Nephron (organoid): ENCODE results near the gene DACT2.
A peak's percentile ranks its signal among the peaks of the same experiment; 100 is the strongest.
"Not testable (repeated sequence)": the region's sequence is repeated elsewhere in the genome, so short reads cannot be mapped to it uniquely, and the experiment has no call there.

Experiments used
- H3K27ac Mint-ChIP-seq, 3 experiments: 2 replicates each; pipeline ENCODE4 v1.8.0; 2020; ENCODE audit warnings: mixed read lengths in 3 of 3, mild to moderate bottlenecking in 2 of 3, moderate library complexity in 1 of 3
- H3K27me3 Mint-ChIP-seq: 2 replicates; pipeline ENCODE4 v1.8.0; 2021; ENCODE audit warnings: low read depth, mild to moderate bottlenecking, moderate library complexity, mixed read lengths
- H3K36me3 Mint-ChIP-seq: 2 replicates; pipeline ENCODE4 v1.8.0; 2020; ENCODE audit warnings: low read depth, mixed read lengths
- H3K4me1 Mint-ChIP-seq: 2 replicates; pipeline ENCODE4 v1.8.0; 2020; ENCODE audit warnings: mixed read lengths
- H3K4me3 Mint-ChIP-seq, 3 experiments: 2 replicates each; pipeline ENCODE4 v1.8.0; 2020; ENCODE audit warnings: mild to moderate bottlenecking in 3 of 3, mixed read lengths in 3 of 3, moderate library complexity in 2 of 3
- H3K9me3 Mint-ChIP-seq: 2 replicates; pipeline ENCODE4 v1.8.0; 2020; ENCODE audit warnings: mixed read lengths
- TF ChIP-seq, protein P1 (sequence below), 3 experiments: fragments of 200-600 bp; sonication (generic); IDR thresholded peaks; one replicate each; pipeline ENCODE4 v1.5.0; 2021; ENCODE audit warnings: antibody characterized with exemption in 3 of 3; ENCODE audit not compliant: unreplicated experiment in 3 of 3

DACT2 gene

DNA sequence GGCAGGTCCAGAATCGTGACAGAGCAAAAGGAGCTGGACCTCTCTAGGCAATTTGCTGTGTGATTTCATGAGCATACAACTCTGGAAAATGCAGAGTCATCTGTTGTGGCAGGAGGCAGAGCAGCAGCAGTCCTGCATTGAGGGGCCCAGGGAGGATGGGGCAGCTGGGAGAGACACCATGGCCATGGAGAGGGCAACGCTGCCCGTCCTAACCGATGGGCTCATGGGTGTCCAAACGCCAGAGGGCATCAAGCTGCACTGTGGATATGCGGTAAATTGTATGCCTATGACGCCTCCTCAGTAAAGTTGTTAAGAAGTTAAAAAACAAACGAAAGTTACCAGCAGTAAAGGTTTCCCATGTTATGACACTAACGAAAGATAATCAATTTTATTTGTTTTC, 42.2 kb upstream of the DACT2 start:
- no peak overlapping the region for H3K27ac Mint-ChIP-seq
- TF ChIP-seq, protein P1, sequence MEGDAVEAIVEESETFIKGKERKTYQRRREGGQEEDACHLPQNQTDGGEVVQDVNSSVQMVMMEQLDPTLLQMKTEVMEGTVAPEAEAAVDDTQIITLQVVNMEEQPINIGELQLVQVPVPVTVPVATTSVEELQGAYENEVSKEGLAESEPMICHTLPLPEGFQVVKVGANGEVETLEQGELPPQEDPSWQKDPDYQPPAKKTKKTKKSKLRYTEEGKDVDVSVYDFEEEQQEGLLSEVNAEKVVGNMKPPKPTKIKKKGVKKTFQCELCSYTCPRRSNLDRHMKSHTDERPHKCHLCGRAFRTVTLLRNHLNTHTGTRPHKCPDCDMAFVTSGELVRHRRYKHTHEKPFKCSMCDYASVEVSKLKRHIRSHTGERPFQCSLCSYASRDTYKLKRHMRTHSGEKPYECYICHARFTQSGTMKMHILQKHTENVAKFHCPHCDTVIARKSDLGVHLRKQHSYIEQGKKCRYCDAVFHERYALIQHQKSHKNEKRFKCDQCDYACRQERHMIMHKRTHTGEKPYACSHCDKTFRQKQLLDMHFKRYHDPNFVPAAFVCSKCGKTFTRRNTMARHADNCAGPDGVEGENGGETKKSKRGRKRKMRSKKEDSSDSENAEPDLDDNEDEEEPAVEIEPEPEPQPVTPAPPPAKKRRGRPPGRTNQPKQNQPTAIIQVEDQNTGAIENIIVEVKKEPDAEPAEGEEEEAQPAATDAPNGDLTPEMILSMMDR (IDR thresholded peaks at IDR 0.05; ENCODE audit: unreplicated experiment in 3 of 3) = no peak
- no peak overlapping the region for H3K4me3 Mint-ChIP-seq
- H3K4me1 Mint-ChIP-seq = peaks cover 9% of the 10 kb centered on the region
- peaks cover 21% of the 10 kb centered on the region for H3K9me3 Mint-ChIP-seq
- peaks cover 4% of the 10 kb centered on the region for H3K27me3 Mint-ChIP-seq
- peaks cover 3% of the 10 kb centered on the region for H3K36me3 Mint-ChIP-seq

DNA sequence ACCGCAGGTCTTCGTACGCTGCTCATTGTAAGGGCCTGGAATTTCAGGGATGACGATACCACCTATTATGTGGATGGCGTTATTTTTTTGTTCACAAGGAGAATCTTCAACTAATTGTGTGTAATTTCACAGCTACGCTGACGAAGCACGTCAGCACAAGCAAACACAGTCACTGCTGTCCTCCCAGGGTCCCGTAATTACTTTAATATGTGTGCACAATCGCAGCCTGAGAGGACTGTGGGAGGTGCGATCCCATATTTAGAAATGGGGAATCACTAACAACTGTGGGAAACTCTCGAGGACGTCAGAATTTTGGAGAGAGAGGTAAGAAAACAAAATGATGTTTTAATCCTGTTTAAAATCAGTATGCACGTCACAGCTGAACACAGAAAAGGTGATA, 40.2 kb upstream of the DACT2 start:
- no peak overlapping the region for H3K27ac Mint-ChIP-seq
- H3K4me3 Mint-ChIP-seq = no peak overlapping the region
- peaks cover 3% of the 10 kb centered on the region for H3K36me3 Mint-ChIP-seq
- H3K4me1 Mint-ChIP-seq = peaks cover 19% of the 10 kb centered on the region
- peaks cover 5% of the 10 kb centered on the region for H3K27me3 Mint-ChIP-seq
- TF ChIP-seq, protein P1 (IDR thresholded peaks at IDR 0.05; ENCODE audit: unreplicated experiment in 3 of 3) = no peak
- peaks cover 23% of the 10 kb centered on the region for H3K9me3 Mint-ChIP-seq

DNA sequence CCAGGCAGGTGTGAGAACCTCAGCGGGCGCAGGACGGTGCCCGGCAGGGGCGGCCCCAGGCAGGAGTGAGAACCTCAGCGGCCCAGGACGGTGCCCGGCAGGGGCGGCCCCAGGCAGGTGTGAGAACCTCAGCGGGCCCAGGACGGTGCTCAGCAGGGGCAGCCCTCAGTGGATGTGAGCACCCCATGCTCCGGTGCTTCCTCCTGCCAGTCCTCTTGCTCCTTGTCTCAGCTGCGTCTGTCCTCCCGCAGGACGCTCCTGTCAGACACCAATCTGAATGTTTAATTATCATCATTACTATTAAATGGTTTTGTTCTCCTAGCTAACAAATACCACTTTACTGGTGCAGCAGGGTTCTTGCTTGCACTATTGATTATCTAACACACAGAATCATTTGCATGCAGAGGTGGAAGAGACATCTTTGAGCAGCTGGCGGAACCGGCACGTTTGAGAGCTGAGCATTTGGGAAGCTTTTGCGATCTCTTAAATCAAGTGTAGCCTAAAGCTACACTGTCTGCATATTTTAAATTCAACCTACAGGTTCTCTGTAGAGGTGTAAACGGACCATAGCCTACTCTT, 39.4 kb upstream of the DACT2 start:
- Mint-ChIP-seq H3K4me1 (peaks cover 14% of the 10 kb centered on the region), H3K27ac (no peak overlapping the region), H3K4me3 (no peak overlapping the region), H3K36me3 (peaks cover 3% of the 10 kb centered on the region), H3K9me3 (peaks cover 23% of the 10 kb centered on the region), H3K27me3 (peaks cover 9% of the 10 kb centered on the region)
- TF ChIP-seq, protein P1 (IDR thresholded peaks at IDR 0.05; ENCODE audit: unreplicated experiment in 3 of 3) = no peak

DNA sequence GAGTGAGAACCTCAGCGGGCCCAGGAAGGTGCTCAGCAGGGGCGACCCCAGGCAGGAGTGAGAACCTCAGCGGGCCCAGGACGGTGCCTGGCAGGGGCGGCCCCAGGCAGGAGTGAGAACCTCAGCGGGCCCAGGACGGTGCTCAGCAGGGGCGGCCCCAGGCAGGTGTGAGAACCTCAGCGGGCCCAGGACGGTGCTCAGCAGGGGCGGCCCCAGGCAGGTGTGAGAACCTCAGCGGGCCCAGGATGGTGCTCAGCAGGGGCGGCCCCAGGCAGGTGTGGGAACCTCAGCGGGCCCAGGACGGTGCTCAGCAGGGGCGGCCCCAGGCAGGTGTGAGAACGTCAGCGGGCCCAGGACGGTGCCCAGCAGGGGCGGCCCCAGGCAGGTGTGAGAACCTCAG, 37.3 kb upstream of the DACT2 start:
- not testable (repeated sequence) for H3K27me3 Mint-ChIP-seq, H3K27ac Mint-ChIP-seq, H3K4me3 Mint-ChIP-seq, H3K36me3 Mint-ChIP-seq
- peaks cover 11% of the 10 kb centered on the region for H3K4me1 Mint-ChIP-seq
- peaks cover 19% of the 10 kb centered on the region for H3K9me3 Mint-ChIP-seq

DNA sequence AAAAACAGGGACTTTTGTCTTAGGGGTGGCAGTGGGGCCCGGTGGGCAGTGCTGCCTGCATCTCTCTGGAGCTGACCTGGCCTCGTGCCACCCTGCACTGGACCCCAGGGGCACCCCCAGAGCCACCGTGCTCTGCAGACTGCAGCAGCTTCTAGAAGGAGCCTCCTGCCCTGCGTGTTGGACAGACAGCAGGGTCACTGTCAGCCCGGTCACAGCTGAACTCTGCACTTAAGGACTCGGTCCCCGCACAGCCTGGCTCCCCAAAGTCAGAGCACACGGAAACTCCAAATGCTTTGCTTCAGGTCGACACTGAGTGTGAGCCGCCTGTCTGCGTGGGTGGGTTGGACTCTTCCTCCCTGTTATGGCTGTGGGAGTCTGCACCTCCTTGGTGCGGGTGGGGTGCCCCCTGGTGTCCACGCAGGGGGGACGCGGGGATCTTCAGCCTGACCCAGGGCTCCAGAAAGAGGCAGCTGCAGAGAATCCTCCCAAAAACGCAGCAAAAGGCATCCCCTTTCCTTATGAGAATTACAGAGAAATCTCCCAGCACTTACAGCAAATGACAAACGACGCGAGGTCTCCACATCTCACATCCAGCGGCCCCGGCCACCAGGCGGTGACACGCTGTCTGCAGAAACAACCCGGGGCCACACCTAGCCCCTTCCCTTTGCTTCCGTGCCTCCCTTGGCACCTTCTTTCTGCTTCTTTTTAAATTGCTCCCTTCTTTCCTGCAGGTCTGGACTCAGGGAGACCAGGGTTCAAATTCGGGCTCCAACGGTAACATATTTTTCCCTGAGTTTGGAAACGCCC, 36.3 kb upstream of the DACT2 start:
- Mint-ChIP-seq H3K9me3 (peaks cover 20% of the 10 kb centered on the region), H3K4me3 (peak overlapping the region in 1 of 3 experiments; percentile 8), H3K27ac (peak overlapping the region in 2 of 3 experiments; percentile 48 to 60), H3K36me3 (peaks cover 3% of the 10 kb centered on the region), H3K4me1 (peaks cover 11% of the 10 kb centered on the region), H3K27me3 (peaks cover 9% of the 10 kb centered on the region)
- TF ChIP-seq, protein P1 (IDR thresholded peaks at IDR 0.05; ENCODE audit: unreplicated experiment in 3 of 3) = peak; percentile 77 to 89 (median 86)

DNA sequence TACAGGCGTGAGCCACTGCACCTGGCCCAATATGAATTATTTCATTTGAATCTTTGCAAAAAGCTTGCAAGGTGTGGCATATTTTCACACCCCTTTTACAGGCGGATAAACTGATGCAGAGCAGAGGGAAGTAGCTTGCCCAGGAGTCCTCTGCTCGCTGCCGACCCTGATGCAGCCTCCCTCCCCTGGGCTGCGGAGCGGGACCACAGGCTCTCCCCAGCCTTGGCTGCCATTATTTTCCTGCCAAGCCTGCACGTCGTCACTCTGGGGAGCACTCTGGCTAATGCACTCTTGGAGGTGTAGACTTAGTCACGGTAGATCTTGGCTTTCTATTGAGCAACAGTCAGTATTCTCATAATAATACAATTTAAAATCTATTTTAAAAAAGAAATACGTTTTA, 34.8 kb upstream of the DACT2 start:
- TF ChIP-seq, protein P1 (IDR thresholded peaks at IDR 0.05; ENCODE audit: unreplicated experiment in 3 of 3) = no peak
- Mint-ChIP-seq H3K4me3 (no peak overlapping the region), H3K9me3 (peaks cover 23% of the 10 kb centered on the region), H3K27me3 (peaks cover 15% of the 10 kb centered on the region), H3K36me3 (no peaks in the 10 kb centered on the region), H3K27ac (no peak overlapping the region), H3K4me1 (peaks cover 11% of the 10 kb centered on the region)
